HG03469 (cell line): ENCODE results near the gene HSD17B4.
"Not testable (repeated sequence)": the region's sequence is repeated elsewhere in the genome, so short reads cannot be mapped to it uniquely, and the experiment has no call there.

Experiments used
- ATAC-seq: cut with Tn5 transposase; IDR thresholded peaks from one replicate; pipeline ENCODE4 v1.9.1; 2021; ENCODE audit warnings: mild to moderate bottlenecking, moderate library complexity, moderate number of reproducible peaks; ENCODE audit not compliant: unreplicated experiment

HSD17B4 gene

DNA sequence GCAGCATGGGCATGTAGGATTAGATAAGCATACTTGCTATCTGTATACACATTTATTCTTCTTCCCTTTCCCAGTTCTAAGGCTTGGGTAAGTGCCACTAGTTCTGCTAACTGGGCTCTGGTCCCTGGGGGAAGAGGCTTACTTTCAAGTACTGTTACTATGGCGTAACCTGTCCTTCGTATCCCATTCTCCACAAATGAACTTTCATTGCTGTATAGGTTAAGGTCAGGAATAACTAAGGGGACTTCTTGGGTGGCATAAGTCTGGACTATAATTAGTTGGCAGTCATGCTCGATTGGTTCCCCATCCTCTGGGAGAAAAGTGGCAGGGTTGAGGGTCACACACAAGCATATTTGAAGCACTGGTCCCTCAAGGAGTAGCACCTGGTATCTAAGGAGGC is 23.7 kb upstream of the HSD17B4 start:
- not testable (repeated sequence) for ATAC-seq

DNA sequence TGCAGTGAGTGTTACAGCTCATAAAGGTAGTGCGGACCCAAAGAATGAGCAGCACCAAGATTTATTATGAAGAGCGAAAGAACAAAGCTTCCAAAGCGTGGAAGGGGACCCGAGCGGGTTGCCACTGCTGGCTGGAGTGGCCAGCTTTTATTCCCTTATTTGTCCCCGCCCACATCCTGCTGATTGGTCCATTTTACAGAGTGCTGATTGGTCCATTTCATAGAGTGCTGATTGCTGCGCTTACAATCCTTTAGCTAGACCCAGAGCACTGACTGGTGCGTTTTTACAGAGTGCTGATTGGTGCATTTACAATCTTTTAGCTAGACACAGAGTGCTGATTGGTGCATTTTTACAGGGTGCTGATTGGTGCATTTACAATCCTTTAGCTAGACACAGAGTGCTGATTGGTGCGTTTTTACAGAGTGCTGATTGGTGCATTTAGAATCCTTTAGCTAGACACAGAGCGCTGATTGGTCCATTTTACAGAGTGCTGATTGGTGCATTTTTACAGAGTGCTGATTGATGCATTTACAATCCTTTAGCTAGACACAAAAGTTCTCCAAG is 19.5 kb upstream of the HSD17B4 start:
- not testable (repeated sequence) for ATAC-seq

DNA sequence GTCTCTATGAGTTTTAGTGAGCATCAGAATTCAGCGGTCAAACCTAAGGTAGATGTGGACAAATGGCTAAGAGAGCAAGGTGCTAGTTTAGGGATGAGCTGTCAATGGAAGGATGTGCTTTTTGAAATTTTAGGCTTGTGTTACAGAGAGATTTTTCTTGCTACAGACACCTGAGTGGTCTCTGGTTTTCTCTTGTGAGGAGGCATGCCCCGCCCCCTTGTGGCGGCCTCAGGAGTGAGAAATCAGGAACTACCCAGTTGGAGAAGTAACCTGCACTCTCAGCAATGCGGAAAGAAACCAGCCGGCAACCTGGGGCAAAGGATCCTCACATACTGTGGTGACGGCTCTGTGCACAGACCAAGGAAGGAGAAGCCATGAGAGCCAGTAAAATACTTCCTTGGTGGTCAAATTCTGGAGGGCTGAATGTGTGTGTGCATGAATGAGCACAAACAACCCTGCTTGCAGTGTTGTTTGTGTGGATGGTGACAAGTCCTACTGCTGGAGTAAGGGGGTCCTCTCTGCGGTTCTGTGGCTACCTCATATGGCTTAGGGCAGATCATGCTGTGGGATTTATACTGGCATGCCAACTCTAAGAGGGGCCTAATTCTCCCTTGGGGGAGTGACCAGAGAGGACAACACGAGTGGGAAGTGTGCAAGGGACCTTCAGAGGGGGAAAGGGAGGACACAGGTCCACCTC is 16.7 kb upstream of the HSD17B4 start:
- peak; percentile 95 for ATAC-seq

DNA sequence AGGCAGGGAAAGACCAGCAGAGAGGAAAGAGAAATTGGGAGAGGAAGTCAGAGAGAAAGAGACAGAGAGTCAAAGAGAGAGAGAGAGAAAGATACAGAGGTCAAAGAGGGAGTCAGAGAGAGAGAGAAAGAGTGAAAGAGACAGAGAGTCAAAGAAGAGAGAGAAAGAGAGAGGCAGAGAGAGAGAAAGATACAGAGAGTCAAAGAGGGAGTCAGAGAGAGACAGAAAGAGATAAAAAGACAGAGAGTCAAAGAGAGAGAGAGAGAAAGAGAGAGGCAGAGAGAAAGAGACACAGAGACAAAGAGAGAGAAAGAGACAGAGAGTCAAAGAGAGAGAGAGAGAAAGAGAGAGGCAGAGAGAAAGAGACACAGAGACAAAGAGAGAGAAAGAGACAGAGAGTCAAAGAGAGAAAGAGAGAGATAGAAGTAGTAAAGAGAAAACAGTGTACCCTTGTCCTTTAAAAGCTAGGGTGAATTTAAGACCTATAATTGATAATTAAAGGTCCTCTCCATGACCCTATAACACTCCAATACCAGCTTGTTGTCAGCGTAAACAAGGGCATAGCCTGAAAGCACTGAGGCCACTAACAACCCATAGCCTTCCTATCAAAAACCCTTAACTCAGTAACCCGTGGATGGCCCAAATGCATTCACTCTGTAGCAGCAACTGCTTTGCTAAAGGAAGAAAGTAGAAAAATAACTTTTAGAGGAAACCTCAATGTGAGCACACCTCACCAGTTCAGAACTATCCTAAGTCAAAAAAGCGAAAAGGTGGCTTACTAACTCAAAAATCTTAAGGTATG is 14.3 kb upstream of the HSD17B4 start:
- not testable (repeated sequence) for ATAC-seq

DNA sequence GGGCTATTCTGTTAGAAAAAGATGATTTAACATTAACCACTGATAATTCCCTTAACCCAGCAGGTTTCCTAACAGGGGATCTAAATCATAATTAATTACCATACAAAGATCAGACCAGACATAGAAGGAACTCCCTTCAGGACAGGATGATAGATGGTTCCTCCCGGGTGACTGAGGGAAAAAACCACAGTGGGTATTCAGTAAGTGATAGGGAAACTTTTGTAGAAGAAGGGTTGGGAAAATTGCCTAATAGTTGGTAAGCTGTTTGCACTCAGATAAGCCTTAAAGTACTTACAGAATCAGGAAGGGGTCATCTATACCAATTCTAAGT is 13.7 kb upstream of the HSD17B4 start:
- ATAC-seq, result not testable (repeated sequence)

DNA sequence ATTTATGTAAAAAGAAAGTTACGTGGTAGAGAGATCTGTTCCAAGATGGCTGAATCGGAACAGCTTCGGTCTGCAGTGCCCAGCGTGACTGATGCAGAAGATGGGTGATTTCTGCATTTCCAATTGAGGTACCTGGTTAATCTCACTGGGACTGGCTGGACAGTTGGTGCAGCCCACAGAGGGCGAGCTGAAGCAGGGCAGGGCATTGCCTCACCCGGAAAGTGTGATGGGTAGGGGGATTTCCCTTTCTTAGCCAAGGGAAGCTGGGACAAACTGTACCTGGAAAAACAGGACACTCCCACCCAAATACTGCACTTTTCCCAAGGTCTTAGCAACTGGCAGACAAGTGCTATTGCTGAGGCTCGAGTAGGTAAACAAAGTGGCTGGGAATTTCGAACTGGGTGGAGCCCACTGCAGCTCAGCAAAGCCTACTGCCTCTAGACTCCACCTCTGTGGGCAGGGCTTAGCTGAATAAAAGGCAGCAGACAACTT is 13.1 kb upstream of the HSD17B4 start:
- no peak for ATAC-seq

DNA sequence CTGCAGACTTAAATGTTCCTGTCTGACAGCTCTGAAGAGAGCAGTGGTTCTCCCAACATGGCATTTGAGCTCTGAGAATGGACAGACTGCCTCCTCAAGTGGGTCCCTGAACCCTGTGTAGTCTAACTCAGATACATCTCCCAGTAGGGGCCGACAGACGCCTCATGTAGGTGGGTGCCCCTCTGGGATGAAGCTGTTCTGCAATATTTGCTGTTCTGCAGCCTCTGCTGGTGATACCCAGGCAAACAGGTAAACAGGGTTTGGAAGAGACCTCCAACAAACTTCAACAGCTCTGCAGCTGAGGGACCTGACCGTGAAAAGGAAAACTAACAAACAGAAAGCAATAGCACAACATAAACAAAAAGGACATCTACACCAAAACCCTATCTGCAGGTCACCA is 12.7 kb upstream of the HSD17B4 start:
- not testable (repeated sequence) for ATAC-seq

DNA sequence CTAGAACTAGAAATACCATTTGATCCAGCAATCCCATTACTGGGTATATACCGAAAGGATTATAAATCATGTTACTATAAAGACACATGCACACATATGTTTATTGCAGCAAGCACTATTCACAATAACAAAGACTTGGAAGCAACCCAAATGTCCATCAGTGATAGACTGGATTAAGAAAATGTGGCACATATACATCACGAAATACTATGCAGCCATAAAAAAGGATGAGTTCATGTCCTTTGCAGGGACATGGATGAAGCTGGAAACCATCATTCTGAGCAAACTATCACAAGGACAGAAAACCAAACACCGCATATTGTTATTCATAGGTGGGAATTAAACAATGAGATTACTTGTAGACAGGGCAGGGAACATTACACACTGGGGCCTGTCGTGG is 7.7 kb upstream of the HSD17B4 start:
- ATAC-seq, result not testable (repeated sequence)

DNA sequence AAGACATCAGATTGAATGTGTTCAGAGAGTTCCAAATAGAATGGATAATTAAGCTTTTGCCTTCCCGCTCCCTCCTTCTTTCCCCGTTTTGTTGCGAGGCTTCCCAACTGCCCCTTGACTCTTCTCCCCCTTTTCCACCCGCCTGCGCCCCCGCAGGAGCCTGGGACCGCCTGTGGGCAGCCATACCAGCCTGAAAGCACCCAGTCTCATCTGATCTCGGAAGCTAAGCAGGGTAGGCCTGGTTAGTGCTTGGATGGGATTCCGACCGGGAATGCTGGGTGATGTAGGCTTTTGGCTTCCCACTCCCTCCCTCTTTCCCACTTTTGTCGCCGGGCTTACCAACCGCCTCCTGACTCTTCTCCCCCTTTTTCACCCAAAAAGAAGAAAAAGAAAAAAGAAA is 6.8 kb upstream of the HSD17B4 start:
- no peak for ATAC-seq

DNA sequence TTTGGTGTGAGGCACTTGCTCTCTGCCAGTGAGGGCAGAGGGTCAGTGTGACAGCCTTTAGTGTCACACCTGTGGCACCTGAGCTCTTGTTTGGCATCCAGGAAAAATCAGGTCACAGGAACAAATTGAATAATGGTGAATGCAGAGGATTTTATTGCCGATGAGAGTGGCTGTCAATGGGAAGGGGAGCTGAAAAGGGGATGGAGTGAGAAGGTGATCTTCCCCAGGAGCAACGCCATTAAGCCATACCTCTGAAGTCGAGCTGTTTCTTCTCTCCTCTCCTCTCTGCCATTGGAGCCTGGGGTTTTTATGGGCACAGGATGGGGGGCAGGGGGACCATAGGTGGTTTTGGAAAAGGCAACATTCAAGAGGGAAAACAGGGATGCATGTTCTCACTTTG is 2.4 kb upstream of the HSD17B4 start:
- no peak for ATAC-seq

DNA sequence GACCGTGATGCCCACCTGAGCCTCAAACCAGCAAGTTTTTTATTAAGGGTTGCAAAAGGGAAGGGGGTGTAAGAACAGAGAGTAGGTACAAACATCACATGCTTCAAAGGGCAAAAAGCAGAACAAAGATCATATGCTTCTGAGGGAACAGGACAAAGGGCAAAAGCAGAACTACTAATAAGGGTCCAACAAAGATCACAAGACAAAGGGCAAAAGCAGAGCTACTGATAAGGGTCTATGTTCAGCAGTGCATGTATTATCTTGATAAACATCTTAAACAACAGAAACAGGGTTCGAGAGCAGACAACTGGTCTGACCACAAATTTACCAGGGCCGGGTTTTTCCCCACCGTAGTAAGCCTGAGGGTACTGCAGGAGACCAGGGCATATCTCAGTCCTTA is 1.7 kb upstream of the HSD17B4 start:
- ATAC-seq, result not testable (repeated sequence)

DNA sequence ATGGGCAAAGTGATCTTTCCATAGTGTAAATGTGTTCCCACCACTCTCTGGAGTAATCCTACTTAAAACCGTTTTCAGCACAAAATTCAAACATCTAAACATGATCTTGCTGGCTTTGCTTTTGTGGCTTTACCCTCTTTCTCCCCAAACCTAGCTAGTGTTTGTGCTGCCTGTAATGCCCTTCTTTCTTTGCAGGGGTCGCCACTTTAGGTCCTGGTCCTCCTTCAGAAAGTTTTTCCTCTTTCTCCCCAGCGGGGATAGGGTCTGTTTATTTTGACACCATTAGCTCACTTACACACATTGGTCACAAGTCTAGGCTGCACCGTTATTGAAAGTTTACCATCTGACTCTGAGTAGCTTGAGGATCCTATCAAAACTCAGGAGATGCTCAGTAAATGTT is 736 bp upstream of the HSD17B4 start:
- ATAC-seq, result no peak

DNA sequence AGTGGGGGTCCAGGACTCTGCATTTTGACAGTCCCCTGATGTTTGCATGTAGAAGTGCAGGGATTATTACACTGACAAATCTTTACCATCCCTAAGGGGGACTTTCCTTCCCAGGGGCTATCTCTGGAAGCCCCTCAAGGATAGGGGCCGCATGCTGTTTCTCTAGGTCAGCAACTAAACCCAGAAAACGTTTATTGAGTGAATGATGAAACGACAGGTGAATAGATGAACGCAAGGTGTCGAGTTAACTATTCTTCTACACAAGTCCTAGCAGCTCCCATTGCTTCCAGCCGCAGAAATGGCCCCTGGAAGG is 281 bp upstream of the HSD17B4 start:
- ATAC-seq, result no peak

DNA sequence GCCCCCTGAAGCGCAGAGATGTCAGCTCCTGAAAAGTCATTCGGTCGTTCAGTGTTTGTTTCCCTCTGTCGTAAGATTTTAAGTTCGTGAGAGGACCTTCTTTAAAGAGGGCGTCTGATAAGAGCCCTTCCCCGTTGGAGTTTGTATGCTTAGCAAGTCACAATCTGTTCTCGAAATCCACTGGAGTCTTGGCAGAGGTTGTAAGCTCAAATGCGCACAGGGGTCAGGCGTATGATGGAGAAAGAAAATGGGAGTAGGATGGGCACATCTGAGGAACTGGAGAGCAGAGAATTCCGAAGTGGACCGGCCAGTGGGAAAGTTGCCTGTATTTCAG is 710 bp downstream of the HSD17B4 start:
- ATAC-seq, result peak; percentile 1

DNA sequence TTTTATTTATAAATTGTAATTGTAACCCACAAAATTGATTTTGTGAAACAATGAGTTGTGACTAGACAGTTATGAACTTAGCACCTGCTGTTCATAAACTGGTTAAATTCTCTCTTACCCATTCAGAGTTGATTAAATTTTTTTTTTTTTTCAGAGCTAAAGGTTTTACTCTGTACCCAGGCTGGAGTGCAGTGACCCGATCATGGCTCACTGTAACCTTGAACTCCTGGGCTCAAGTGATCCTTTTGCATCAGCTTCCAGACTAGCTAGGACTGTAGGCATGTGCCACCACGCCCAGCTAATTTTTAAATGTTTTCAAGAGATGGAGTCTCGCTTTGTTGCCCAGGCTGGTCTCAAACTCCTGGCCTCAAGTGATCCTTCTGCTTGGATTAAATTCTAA is 1.9 kb downstream of the HSD17B4 start:
- ATAC-seq, result no peak

DNA sequence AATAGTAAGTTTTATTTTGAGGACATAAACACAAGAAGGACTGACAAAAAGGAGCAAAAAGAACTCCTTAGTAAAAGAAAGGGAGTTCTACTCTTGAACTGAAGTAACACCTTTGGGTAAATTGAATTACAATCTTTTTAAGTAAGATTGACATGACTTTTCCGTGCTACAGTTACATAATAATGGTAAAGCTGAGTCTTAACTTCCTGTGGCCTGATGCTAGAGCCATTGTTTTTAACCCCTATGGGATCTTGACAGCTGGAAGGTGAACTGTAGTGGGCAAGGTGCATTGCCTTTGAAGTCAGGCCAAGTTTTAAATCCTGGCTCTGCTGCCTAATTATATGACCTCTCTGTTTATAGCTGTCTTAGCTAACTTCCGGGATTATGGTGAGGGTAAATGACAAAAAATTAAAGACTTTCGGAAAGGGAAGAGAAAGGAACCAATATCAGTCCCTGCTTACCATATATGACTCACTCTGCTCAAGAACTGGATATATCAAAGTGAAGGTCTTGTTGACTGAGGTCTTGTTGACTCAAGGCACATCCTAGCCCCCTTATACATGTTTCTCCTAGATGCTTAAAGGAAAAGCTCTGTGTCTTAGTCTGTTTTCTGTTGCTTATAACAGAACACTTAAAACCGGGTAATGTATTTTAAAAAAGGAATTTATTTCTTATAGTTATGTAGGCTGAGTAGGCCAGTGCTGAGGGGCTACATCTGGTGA is 6.8 kb downstream of the HSD17B4 start:
- no peak for ATAC-seq

DNA sequence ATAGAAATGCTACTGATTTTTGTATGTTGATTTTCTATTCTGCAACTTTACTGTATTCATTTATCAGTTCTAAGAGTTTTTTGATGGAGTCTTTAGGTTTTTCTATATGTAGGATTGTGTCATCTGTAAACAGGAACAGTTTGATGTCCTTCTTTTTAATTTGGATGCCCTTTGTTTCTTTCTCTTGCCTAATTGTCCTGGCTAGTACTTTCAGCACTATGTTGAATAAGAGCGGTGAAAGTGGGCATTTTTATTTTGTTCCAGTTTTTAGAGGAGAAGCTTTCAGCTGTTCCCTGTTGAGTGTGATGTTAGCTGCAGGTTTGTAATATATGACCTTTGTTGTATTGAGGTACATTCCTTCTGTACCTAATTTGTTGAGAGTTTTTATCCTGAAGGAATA is 13.3 kb downstream of the HSD17B4 start:
- no peak for ATAC-seq

DNA sequence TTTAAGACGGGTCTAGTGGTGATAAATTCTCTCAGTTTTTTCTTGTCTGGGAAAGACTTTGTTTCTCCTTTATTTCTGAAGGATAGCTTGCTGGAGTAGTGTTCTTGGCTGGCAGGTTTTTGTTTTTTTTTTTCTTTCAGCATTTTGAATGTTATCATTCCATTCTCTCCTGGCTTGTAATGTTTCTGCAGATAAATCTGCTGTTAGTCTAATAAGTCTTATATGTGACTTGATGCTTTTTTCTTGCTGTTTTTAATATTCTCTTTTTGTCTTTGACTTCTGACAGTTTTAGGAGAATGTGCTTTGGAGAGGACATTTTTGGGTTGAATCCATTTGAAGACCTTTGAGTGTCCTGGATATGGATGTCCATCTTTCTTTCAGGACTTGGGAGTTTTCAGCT is 16.0 kb downstream of the HSD17B4 start:
- ATAC-seq, result no peak

DNA sequence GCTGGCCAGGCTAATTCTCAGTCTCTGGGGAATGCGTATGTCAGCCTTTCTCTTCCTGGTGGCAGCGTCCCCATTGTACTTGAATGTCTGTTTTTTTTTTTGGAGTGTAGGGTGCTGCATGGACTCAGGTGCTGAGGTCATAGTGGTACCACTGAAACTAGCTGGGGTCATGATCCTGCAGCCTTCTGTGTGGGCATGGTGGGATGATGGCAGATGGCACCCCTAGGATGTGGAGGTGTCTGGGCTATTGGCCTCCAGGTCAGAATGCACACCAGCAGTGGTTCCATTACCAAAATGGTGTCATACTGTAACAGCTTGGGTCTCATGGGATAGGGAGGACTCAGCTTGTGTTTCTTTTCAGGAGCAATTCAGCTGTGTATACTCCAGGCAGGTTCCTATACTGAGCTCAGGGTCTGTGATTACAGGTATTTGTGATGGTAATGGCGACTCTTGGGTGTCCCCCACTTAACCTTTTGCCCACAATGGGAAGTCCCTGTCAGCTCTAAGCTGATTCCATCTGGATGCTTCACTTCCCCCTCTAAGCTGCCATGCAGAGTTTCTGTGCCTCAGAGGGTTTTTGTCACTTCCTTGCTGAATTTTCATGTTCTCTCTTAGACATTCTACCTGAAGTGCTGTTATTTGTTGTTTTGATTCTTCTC is 17.9 kb downstream of the HSD17B4 start:
- peak; percentile 81 for ATAC-seq

DNA sequence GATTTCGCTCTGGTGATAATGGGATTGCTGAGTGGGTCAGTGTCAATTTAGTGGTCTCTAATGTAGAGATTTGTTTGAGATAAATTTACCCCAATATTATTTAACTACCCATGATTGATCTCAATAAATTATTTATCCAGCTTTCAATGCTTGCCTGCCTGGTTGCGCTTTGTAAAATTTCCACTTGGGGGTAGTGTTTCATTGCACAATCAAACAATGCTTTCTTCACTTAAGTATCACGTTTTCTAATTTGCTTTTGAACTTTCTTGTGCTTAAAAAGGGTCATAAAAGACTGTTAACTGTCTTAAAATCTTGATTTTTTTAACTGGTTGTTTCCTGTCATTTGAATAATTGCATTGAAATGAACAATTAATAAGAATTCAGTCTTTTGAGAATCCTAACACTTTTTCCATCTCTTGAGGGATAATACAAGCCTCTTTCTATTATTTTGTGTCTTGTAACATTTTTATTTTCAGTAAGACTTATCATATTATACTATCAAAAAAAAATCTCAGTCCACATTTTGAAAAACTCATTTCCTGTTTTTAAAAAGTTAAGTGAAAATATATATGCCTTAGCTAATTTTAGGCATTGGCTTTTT is 18.7 kb downstream of the HSD17B4 start:
- peak; percentile 36 for ATAC-seq

DNA sequence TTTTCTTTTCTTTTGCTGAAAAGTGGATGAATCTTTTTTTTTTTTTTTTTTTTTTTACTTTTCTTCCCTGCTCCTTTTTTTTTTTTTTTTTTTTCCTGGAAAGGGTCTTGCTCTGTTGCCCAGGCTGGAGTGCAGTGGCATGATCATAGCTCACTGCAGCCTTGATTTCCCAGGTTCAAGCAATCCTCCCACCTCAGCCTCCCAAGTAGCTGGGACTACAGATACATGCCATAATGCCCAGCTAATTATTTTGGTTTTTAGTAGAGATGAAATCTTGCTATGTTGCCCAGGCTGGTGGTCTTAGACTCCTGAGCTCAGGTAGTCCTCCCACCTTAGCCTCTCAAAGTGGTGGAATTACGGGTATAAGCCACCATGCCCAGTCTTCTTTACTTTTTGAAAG is 20.9 kb downstream of the HSD17B4 start:
- no peak for ATAC-seq
